Fibroblast of skin of scalp (primary cell): ENCODE results near the gene PIEZO1.

Experiments
- DNase-seq: peaks from one replicate; pipeline ENCODE4 v3.0.0-alpha.2; 2013

The PIEZO1 gene

GRCh38 chr16:88749358-88749757, 35.7 kb downstream of the PIEZO1 start:
- no peak for DNase-seq

- no peak for DNase-seq
Measured at GRCh38 chr16:88748364-88748763, 36.7 kb downstream of the PIEZO1 start.

GRCh38 chr16:88747588-88748301, 37.3 kb downstream of the PIEZO1 start:
- DNase-seq: peak; percentile 29

- no peak for DNase-seq
Measured at GRCh38 chr16:88746506-88746905, 38.5 kb downstream of the PIEZO1 start.

GRCh38 chr16:88744577-88745521, 40.2 kb downstream of the PIEZO1 start:
- no peak for DNase-seq

GRCh38 chr16:88743693-88744576, 41.1 kb downstream of the PIEZO1 start:
- peak; percentile 66 for DNase-seq

GRCh38 chr16:88742896-88743605, 42.0 kb downstream of the PIEZO1 start:
- no peak for DNase-seq

GRCh38 chr16:88741368-88741767, 43.7 kb downstream of the PIEZO1 start:
- DNase-seq: no peak

- no peak for DNase-seq
Measured at GRCh38 chr16:88740727-88741055, 44.3 kb downstream of the PIEZO1 start.

GRCh38 chr16:88739977-88740726, 44.9 kb downstream of the PIEZO1 start:
- no peak for DNase-seq

- DNase-seq: no peak
Measured at GRCh38 chr16:88739139-88739976, 45.7 kb downstream of the PIEZO1 start.

- no peak for DNase-seq
Measured at GRCh38 chr16:88738151-88739084, 46.6 kb downstream of the PIEZO1 start.

GRCh38 chr16:88737298-88738150, 47.5 kb downstream of the PIEZO1 start:
- peak; percentile 76 for DNase-seq

GRCh38 chr16:88736496-88736895, 48.5 kb downstream of the PIEZO1 start:
- no peak for DNase-seq

- DNase-seq: no peak
Measured at GRCh38 chr16:88736088-88736487, 48.9 kb downstream of the PIEZO1 start.

- no peak for DNase-seq
Measured at GRCh38 chr16:88735616-88736015, 49.4 kb downstream of the PIEZO1 start.

GRCh38 chr16:88735121-88735520, 49.9 kb downstream of the PIEZO1 start:
- no peak for DNase-seq

GRCh38 chr16:88734361-88734728, 50.7 kb downstream of the PIEZO1 start:
- DNase-seq: no peak
